NCI-H774 (cell line): ENCODE data around the gene RNFT2.
"Not testable (repeated sequence)": the region's sequence is repeated elsewhere in the genome, so short reads cannot be mapped to it uniquely, and the experiment has no call there.

Experiments used
- DNase-seq: peaks from one replicate; lab custom pipeline; 2025; lab: John Stamatoyannopoulos, UW

RNFT2 gene

GRCh38 chr12:116798719-116799118 is 60.6 kb downstream of the RNFT2 start:
- DNase-seq, result no peak

DNA sequence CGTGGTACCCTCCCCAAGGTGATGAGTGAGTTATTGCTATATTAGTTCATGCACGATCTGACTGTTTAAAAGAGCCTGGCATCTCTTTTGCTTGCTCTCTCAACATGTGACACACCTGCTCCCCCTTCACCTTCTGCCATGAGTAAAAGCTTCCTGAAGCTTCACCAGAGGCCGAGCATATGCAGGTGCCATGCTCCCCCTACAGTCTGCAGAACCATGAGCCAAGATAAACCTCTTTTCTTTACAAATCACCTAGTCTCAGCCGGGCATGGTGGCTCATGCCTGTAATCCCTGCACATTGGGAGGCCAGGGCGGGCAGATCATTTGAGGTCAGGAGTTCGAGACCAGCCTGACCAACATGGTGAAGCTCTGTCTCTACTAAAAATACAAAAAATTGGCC is 61.8 kb downstream of the RNFT2 start:
- no peak for DNase-seq

- no peak for DNase-seq
These were observed 62.8 kb downstream of the RNFT2 start for GRCh38 chr12:116800918-116801317.

DNA sequence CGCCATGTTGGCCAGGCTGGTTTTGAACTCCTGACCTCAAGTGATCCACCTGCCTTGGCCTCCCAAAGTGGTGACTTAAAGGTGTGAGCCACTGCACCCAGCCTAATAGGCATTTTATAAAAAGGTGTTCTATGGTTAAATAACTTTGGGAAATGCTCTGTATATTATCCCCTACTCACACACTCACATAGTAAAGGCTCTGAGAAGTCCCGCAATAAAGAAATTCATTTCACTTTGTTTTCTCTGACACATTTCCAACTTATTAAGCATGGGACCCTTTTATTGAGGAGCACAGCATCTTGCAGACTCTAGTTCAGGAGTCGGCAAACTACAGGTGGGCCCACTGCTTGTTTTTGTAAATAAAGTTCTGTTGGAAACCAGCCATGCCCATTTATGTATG is 63.9 kb downstream of the RNFT2 start:
- no peak for DNase-seq

DNA sequence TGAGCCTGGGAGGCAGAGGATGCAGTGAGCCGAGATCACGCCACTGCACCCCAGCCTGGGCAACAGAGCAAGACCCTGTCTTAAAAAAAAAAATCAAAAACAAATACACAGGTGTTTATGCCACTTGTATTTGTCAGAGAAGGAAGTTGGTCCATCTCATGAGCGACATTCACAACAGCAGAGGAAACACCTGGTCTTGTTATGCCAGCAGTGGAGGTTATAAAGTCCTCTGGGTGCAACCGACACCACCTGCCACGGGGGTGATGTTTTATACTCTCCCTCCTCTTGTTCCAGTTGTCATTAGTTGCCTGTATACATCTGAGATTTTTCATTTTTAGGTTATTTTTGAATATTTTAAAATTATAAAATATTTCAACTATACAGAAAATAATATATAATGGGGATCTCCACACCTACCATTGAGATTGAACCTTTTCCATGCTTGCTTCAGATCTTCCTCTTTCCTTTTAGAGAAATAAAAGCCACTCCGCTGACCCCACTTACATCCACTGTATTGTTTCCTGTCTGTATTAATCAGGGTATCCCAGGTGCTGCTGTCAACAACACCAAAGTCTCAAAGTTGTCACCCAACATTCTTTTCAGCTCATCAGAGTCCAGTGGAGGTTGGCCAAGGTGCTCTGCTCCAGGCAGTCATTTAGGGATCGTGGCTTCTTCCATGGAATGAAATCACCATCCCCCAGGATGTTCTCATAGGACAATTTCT is 65.1 kb downstream of the RNFT2 start:
- no peak for DNase-seq

GRCh38 chr12:116804051-116804450 is 65.9 kb downstream of the RNFT2 start:
- no peak for DNase-seq

GRCh38 chr12:116806845-116807440 is 68.8 kb downstream of the RNFT2 start:
- no peak for DNase-seq

GRCh38 chr12:116807546-116807945 is 69.4 kb downstream of the RNFT2 start:
- no peak for DNase-seq

GRCh38 chr12:116808113-116809105 is 70.3 kb downstream of the RNFT2 start:
- no peak for DNase-seq

- DNase-seq, result no peak
These were observed 74.1 kb downstream of the RNFT2 start for GRCh38 chr12:116812238-116812637.

- no peak for DNase-seq
These were observed 75.3 kb downstream of the RNFT2 start for GRCh38 chr12:116813271-116814041.

GRCh38 chr12:116814766-116815165 is 76.7 kb downstream of the RNFT2 start:
- not testable (repeated sequence) for DNase-seq

GRCh38 chr12:116818341-116818856 is 80.3 kb downstream of the RNFT2 start:
- no peak for DNase-seq

- peak; percentile 94 for DNase-seq
These were observed 81.1 kb downstream of the RNFT2 start for GRCh38 chr12:116818948-116819832.

DNA sequence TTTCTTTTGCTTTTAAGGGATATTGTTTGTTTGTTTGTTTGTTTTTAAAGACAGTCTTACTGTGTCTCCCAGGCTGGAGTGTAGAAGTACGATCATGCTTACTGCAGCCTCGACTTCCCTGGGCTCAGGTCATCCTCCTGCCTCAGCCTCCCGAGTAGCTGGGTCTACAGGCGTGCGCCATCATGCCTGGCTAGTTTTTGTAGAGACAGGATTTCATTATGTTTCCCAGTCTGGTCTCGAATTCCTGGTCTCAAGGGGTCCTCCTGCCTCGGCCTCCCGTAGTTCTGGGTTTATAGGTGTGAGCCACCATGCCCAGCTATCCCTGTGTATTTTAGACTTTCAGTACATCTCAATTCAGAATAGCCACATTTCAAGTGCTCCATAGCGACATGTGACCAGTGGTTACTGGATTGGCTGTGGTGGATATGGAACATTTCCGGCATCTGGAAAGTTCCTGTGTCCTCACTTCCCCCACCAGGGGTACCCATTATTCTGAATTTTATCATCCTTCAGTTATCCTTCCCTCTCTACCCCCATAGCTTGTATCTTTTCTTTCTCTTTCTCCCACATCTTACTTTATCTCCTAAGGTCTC is 82.0 kb downstream of the RNFT2 start:
- DNase-seq, result no peak

GRCh38 chr12:116821291-116821690 is 83.2 kb downstream of the RNFT2 start:
- no peak for DNase-seq

- no peak for DNase-seq
These were observed 89.3 kb downstream of the RNFT2 start for GRCh38 chr12:116827432-116827831.

DNA sequence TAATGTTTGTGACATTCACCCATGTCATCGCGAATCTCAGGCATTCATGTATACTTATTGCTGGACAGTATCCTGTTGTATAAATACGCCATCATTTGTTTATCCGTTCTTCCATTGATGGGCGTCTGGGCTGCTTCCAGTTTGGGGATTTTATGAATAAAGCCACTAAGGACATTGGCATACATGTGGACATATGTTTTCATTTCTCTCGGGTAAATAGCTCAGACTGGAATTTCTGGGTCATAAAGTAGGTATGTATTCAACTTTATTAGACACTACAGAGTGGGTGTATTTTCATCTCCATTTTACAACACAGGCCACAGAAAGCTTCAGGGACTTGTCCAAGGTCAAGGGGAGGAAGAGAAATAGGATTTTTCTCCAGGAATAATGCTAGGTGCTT is 94.2 kb downstream of the RNFT2 start:
- no peak for DNase-seq

DNA sequence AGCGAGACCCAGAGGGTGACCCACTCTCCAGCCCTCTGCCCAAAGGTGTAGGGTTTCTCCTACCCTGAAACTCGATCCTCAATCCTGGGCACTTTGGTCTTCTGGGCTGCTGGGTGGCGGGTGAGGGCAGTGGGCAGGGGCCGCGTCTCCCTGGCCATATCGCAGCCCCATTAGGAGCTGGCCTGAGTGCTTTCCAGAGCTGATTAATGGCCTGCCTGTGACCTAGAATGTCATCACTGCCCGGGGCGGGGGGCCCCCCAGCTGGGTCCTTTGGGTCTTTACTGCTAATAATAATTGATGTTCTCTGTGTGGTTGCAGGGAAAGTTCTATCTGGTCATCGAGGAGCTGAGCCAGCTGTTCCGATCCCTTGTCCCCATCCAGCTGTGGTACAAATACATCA is 95.4 kb downstream of the RNFT2 start:
- no peak for DNase-seq

DNA sequence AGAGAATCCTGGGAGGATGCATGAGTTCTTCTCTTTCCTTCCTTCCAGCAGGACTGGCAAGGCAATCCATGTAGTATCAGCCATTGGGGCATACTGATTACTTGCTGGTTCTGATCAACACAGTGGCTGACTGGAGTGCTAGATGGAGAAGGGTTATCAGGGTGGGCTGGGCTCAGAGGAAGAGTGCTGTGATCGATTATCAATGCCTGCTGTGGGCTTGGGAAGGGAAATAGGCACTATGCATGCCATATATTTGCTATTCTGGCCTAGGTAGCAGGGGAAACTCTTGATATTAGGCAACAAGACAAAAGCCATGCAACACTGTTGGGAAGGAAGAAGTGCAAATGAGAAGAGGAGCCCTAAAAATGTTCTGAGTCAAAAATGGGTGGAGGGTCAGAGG is 97.4 kb downstream of the RNFT2 start:
- no peak for DNase-seq
